G401.6 (cell line): ENCODE results near the gene SDK2.
"Not testable (repeated sequence)": the region's sequence is repeated elsewhere in the genome, so short reads cannot be mapped to it uniquely, and the experiment has no call there.

Experiments used
- FAIRE-seq: peaks from 2 replicates; lab custom pipeline; 2012; peaks lifted over from hg19 to GRCh38; lab: Jason Lieb, UNC

Gene SDK2

GRCh38 chr17:73342050-73342522 lies 302.2 kb downstream of the SDK2 start:
- no peak for FAIRE-seq

- FAIRE-seq: no peak
Measured at GRCh38 chr17:73341350-73342049, 302.7 kb downstream of the SDK2 start.

- FAIRE-seq: no peak
Measured at GRCh38 chr17:73340093-73340596, 304.1 kb downstream of the SDK2 start.

- no peak for FAIRE-seq
Measured at GRCh38 chr17:73338566-73339197, 305.6 kb downstream of the SDK2 start.

GRCh38 chr17:73338050-73338521 lies 306.2 kb downstream of the SDK2 start:
- FAIRE-seq: no peak

GRCh38 chr17:73337330-73337710 lies 306.9 kb downstream of the SDK2 start:
- no peak for FAIRE-seq

- no peak for FAIRE-seq
Measured at GRCh38 chr17:73336408-73337329, 307.6 kb downstream of the SDK2 start.

GRCh38 chr17:73335591-73336407 lies 308.4 kb downstream of the SDK2 start:
- FAIRE-seq: no peak

- no peak for FAIRE-seq
Measured at GRCh38 chr17:73334771-73335513, 309.3 kb downstream of the SDK2 start.

GRCh38 chr17:73333445-73333844 lies 310.8 kb downstream of the SDK2 start:
- not testable (repeated sequence) for FAIRE-seq

- FAIRE-seq: no peak
Measured at GRCh38 chr17:73331060-73331459, 313.2 kb downstream of the SDK2 start.

GRCh38 chr17:73327676-73328075 lies 316.6 kb downstream of the SDK2 start:
- no peak for FAIRE-seq

- no peak for FAIRE-seq
Measured at GRCh38 chr17:73325527-73325842, 318.8 kb downstream of the SDK2 start.

GRCh38 chr17:73324711-73325526 lies 319.3 kb downstream of the SDK2 start:
- no peak for FAIRE-seq

GRCh38 chr17:73324160-73324475 lies 320.1 kb downstream of the SDK2 start:
- FAIRE-seq: no peak

- no peak for FAIRE-seq
Measured at GRCh38 chr17:73323409-73324159, 320.7 kb downstream of the SDK2 start.

GRCh38 chr17:73320601-73321264 lies 323.5 kb downstream of the SDK2 start:
- FAIRE-seq: no peak

- no peak for FAIRE-seq
Measured at GRCh38 chr17:73319766-73320165, 324.5 kb downstream of the SDK2 start.

GRCh38 chr17:73318836-73319235 lies 325.4 kb downstream of the SDK2 start:
- FAIRE-seq: no peak
